Stimulated activated CD8-positive, alpha-beta memory T cell treated with anti-CD3 and anti-CD28 coated beads, Interleukin-7, amount 100 ng/mL, for 4 hours (primary cell): ENCODE measurements around the gene TRIM8.
A peak's percentile ranks its signal among the peaks of the same experiment; 100 is the strongest.

Experiments used
- DNase-seq, 2 donors: peaks; one replicate each; pipeline ENCODE4 v3.0.0-alpha.2; 2020; ENCODE audit warnings: low read depth in 2 of 2

TRIM8 gene

GRCh38 chr10:102632394-102633111 lies 11.7 kb upstream of the TRIM8 start:
- DNase-seq: no peak

GRCh38 chr10:102633287-102633686 lies 11.0 kb upstream of the TRIM8 start:
- DNase-seq: peak in 1 of 2 donors; percentile 8

- no peak for DNase-seq
Measured at GRCh38 chr10:102633848-102634247, 10.4 kb upstream of the TRIM8 start.

- DNase-seq: no peak
Measured at GRCh38 chr10:102634686-102635085, 9.6 kb upstream of the TRIM8 start.

- no peak for DNase-seq
Measured at GRCh38 chr10:102635377-102635776, 8.9 kb upstream of the TRIM8 start.

GRCh38 chr10:102639537-102639936 lies 4.7 kb upstream of the TRIM8 start:
- no peak for DNase-seq

GRCh38 chr10:102641402-102641801 lies 2.9 kb upstream of the TRIM8 start:
- no peak for DNase-seq

GRCh38 chr10:102641880-102642735 lies 2.2 kb upstream of the TRIM8 start:
- DNase-seq: peak; percentile 95 to 98

GRCh38 chr10:102642736-102643335 lies 1.4 kb upstream of the TRIM8 start:
- DNase-seq: peak in 1 of 2 donors; percentile 48

GRCh38 chr10:102643336-102644065 lies 778 bp upstream of the TRIM8 start:
- peak in 1 of 2 donors; percentile 41 for DNase-seq

- peak; percentile 47 to 74 for DNase-seq
Measured at GRCh38 chr10:102644646-102645387, 538 bp downstream of the TRIM8 start.

- peak in 1 of 2 donors; percentile 11 for DNase-seq
Measured at GRCh38 chr10:102645388-102645740, 1.1 kb downstream of the TRIM8 start.

- DNase-seq: peak; percentile 65 to 68
Measured at GRCh38 chr10:102645741-102646609, 1.7 kb downstream of the TRIM8 start.

- no peak for DNase-seq
Measured at GRCh38 chr10:102646610-102647442, 2.5 kb downstream of the TRIM8 start.

- DNase-seq: no peak
Measured at GRCh38 chr10:102647443-102648268, 3.4 kb downstream of the TRIM8 start.

GRCh38 chr10:102648269-102648888 lies 4.1 kb downstream of the TRIM8 start:
- no peak for DNase-seq

GRCh38 chr10:102648889-102649796 lies 4.9 kb downstream of the TRIM8 start:
- DNase-seq: no peak
